IPS DF 4.7 (cell line): ENCODE measurements around the gene CTSS.
"Not testable (repeated sequence)": the region's sequence is repeated elsewhere in the genome, so short reads cannot be mapped to it uniquely, and the experiment has no call there.

Experiments used
- DNase-seq: peaks from one replicate; pipeline ENCODE4 v3.0.0-alpha.2; 2013; ENCODE audit warnings: low spot score; ENCODE audit errors: extremely low read depth

The CTSS gene

GRCh38 chr1:150775931-150776505 is 10.4 kb upstream of the CTSS start:
- DNase-seq = not testable (repeated sequence)

GRCh38 chr1:150775276-150775675 is 9.7 kb upstream of the CTSS start:
- no peak for DNase-seq

GRCh38 chr1:150772326-150772725 is 6.7 kb upstream of the CTSS start:
- no peak for DNase-seq

- DNase-seq = not testable (repeated sequence)
These were observed 2.1 kb upstream of the CTSS start for GRCh38 chr1:150767704-150768103.

- not testable (repeated sequence) for DNase-seq
These were observed 361 bp upstream of the CTSS start for GRCh38 chr1:150765977-150766301.

- DNase-seq = no peak
These were observed 919 bp downstream of the CTSS start for GRCh38 chr1:150764617-150765101.

- DNase-seq = no peak
These were observed 2.6 kb downstream of the CTSS start for GRCh38 chr1:150763018-150763417.

- DNase-seq = no peak
These were observed 3.0 kb downstream of the CTSS start for GRCh38 chr1:150762552-150762951.

- DNase-seq = no peak
These were observed 3.8 kb downstream of the CTSS start for GRCh38 chr1:150761801-150762200.

GRCh38 chr1:150760013-150760412 is 5.6 kb downstream of the CTSS start:
- DNase-seq = no peak

GRCh38 chr1:150753416-150753815 is 12.2 kb downstream of the CTSS start:
- no peak for DNase-seq

- no peak for DNase-seq
These were observed 14.1 kb downstream of the CTSS start for GRCh38 chr1:150751443-150751842.

GRCh38 chr1:150749720-150750311 is 15.8 kb downstream of the CTSS start:
- DNase-seq = no peak

- DNase-seq = no peak
These were observed 16.5 kb downstream of the CTSS start for GRCh38 chr1:150748878-150749719.

GRCh38 chr1:150730130-150730721 is 35.4 kb downstream of the CTSS start:
- DNase-seq = no peak

GRCh38 chr1:150724336-150724735 is 41.2 kb downstream of the CTSS start:
- DNase-seq = no peak

- DNase-seq = no peak
These were observed 44.9 kb downstream of the CTSS start, which contains the start of gene HORMAD1 for GRCh38 chr1:150720703-150721102. Gene HORMAD1, minus strand, starts transcription at chr1:150720895. Its CDS starts 1,390 bp downstream, at chr1:150719505.

GRCh38 chr1:150720098-150720497 is 45.5 kb downstream of the CTSS start:
- DNase-seq = no peak

- no peak for DNase-seq
These were observed 47.2 kb downstream of the CTSS start for GRCh38 chr1:150718225-150718891.

GRCh38 chr1:150709031-150709430 is 56.5 kb downstream of the CTSS start:
- not testable (repeated sequence) for DNase-seq

GRCh38 chr1:150708595-150708994 is 57.0 kb downstream of the CTSS start:
- no peak for DNase-seq
